Motor neuron (in vitro differentiated cells): ENCODE measurements around the gene ZMYND11. TPM values are rescaled to one million over a fixed set of nuclear protein-coding genes. Genes with fewer than 3 reads are reported as not detected.

Experiments
- ATAC-seq, 8 experiments: fragments of 200-7000 bp; cut with Tn5 transposase; replicated peaks in 6 of 8; 2 replicates each; pipeline ENCODE4 v1.8.0; 2021; ENCODE audit warnings: mild to moderate bottlenecking in 8 of 8, moderate library complexity in 8 of 8
- H3K27ac ChIP-seq, 2 donors: fragments of 250-450 bp; sonication (Bioruptor Pico); 2 replicates each; pipeline ENCODE4 v1.9.0; 2021; ENCODE audit warnings: antibody characterized with exemption in 2 of 2, mild to moderate bottlenecking in 2 of 2, moderate library complexity in 1 of 2
- H3K4me1 ChIP-seq, 2 donors: fragments of 250-450 bp; sonication (Bioruptor Pico); replicated peaks in 1 of 2; 2 replicates each; pipeline ENCODE4 v1.6.1; 2021; ENCODE audit warnings: antibody characterized with exemption in 2 of 2, mild to moderate bottlenecking in 2 of 2, moderate library complexity in 1 of 2
- H3K4me3 ChIP-seq, 5 donors: fragments of 250-450 bp; sonication (Bioruptor Pico); 2 replicates each; pipeline ENCODE4 v1.9.0; 2021; ENCODE audit warnings: antibody characterized with exemption in 5 of 5, mild to moderate bottlenecking in 5 of 5, moderate library complexity in 4 of 5
- WGBS, 10 experiments: fragments of 450-650 bp; shearing (Covaris generic); methylation state at CpG; one replicate each; pipeline ENCODE4 v1.0.0; 2022; 5-methylcytosine and 5-hydroxymethylcytosine counted together
- in situ Hi-C, 9 experiments: fragments of 400-800 bp; cut with MboI; loops; one replicate each; pipeline ENCODE4 v1.15.0; 2021; ENCODE audit warnings: low sequenced_read_pairs in 9 of 9, low pct_unique_long_range_greater_than_20kb in 2 of 9; ENCODE audit not compliant: unreplicated experiment in 9 of 9
- total RNA-seq, 8 experiments: library from RNA; unstranded; fragments of 300-600 nt; gene quantifications; 2 replicates each; pipeline versions ENCODE4 v1.2.3 to v1.2.4, GENCODE V29; 2022

Gene ZMYND11
- total RNA-seq, 8 experiments from 2014 or later, result 24.2 to 83.8 (median 36.8) TPM

DNA sequence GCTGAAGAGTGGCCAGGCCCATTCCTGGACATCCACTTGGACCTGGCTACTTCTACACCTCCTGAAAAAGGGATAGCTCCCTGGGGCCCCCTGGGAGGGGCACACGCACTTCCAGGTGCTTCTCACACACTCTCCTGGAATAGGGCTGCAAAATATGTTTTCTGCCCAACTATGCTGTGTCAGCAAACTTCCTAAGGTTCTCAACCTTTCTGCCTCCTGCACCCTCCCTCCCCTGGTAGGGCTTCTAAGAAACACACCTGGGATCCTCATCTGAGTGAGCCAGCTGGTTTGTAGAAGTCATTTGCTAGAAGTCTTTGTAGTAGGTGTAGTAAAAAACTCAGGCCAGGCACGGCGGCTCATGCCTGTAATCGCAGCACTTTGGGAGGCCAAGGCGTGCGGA is 136.5 kb downstream of the ZMYND11 start:
- 40 to 100% (median 100%) methylated on average over 1 to 5 of the region's 6 CpGs; no CpG with 5 or more reads in 6 of the 10 experiments for WGBS, 10 experiments
- in situ Hi-C loops, result no loop called here
- Histone ChIP-seq H3K27ac (no peak overlapping the region), H3K4me1 (peaks cover 9 to 13% of the 10 kb centered on the region in 2 donors), H3K4me3 (no peak overlapping the region)
- ATAC-seq, result no peak

DNA sequence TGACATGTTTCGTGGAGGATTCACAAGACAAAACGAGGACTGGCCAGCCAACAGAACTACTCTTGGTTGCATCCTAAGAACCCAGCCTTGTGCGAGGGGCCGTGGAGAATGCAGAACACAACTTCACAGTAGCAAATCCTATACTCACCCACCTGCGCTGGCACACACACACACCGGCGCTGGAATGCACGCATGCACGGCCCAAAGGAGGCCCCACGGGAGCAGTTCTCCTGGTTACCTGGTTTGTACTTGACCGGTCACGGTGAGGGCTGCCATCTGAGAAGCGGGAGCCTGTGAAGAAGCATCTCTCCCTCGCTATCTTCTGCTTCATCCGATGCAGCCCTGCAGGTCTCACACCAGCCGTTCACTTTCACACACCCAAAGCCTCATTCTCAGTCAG is 137.8 kb downstream of the ZMYND11 start:
- Histone ChIP-seq H3K4me1 (peaks cover 9 to 13% of the 10 kb centered on the region in 2 donors), H3K4me3 (no peak overlapping the region), H3K27ac (no peak overlapping the region)
- WGBS, 10 experiments, result 83 to 100% (median 95%) methylated on average over 1 to 11 of the region's 16 CpGs; no CpG with 5 or more reads in 4 of the 10 experiments
- ATAC-seq, result no peak
- in situ Hi-C loops, result no loop called here

DNA sequence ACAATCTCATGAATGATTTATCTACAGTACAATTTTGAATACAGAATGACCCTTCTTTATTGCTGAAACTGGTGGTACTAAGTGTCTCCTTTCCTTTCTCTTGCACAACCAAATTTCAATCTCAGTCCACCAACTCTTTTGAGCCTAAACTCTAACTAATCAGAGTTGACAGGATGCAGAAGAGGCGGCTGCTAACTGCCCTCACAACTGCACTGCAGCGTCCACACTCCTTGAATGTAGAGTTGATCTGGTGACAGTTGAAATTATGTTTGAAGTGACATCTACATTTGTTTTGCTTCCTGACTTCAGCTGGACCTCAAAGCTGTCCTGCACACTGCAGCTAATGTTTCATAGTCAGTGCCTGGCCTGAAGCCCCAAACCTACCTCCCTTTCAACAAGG is 139.6 kb downstream of the ZMYND11 start:
- 57 to 100% (median 80%) methylated on average over 1 to 2 of the region's 2 CpGs; no CpG with 5 or more reads in 5 of the 10 experiments for WGBS, 10 experiments
- Histone ChIP-seq H3K27ac (no peak overlapping the region), H3K4me1 (peaks cover 9 to 13% of the 10 kb centered on the region in 2 donors), H3K4me3 (no peak overlapping the region)
- peak in 2 of 8 experiments; percentile 8 to 38 for ATAC-seq
- in situ Hi-C loops, result no loop called here

DNA sequence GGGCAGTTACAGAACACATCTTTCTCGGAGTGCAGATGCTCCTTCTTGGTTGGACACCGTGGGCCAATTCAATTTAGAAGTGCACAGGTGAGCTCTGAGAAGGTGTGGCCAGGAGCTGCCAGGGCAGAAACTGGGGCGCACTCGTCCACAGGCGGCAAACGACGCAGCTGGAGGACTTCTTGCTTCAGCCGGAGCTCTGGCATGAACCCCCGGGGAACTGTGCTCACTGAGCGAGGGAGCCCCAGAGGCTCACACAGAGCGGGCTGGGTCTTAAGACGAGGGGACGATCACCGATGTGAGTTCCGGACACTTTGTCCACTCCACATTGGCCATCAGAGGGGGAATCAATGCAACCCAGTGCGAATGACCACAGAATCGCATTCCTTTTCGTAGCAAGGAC is 140.4 kb downstream of the ZMYND11 start:
- H3K27ac ChIP-seq, result no peak overlapping the region
- in situ Hi-C loops, result no loop called here
- no peak overlapping the region for H3K4me3 ChIP-seq
- 50 to 100% (median 88%) methylated on average over 1 to 8 of the region's 18 CpGs; no CpG with 5 or more reads in 4 of the 10 experiments for WGBS, 10 experiments
- H3K4me1 ChIP-seq, result peaks cover 9 to 13% of the 10 kb centered on the region in 2 donors
- ATAC-seq, result no peak

DNA sequence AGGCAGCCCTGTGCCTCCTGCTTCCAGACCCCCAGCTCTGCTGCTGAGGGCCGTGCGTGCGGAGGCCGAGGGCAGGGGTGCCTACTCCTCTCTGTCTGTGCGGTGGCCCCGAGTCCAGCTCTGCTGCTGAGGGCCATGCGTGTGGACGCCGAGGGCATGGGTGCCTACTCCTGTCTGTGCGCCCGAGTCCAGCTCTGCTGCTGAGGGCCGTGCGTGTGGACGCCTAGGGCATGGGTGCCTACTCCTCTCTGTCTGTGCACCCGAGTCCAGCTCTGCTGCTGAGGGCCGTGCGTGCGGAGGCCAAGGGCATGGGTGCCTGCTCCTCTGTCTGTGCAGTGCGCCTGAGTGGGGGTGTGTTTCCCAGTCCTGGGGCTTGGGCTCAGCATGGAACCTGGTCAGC is 142.7 kb downstream of the ZMYND11 start:
- WGBS, 10 experiments, result 83 to 100% (median 94%) methylated on average over 1 to 9 of the region's 19 CpGs; no CpG with 5 or more reads in 5 of the 10 experiments
- peak in 3 of 8 experiments; percentile 9 to 27 (median 24) for ATAC-seq
- Histone ChIP-seq H3K4me1 (peaks cover 9 to 13% of the 10 kb centered on the region in 2 donors), H3K27ac (no peak overlapping the region), H3K4me3 (no peak overlapping the region)
- in situ Hi-C loops, result no loop called here

DNA sequence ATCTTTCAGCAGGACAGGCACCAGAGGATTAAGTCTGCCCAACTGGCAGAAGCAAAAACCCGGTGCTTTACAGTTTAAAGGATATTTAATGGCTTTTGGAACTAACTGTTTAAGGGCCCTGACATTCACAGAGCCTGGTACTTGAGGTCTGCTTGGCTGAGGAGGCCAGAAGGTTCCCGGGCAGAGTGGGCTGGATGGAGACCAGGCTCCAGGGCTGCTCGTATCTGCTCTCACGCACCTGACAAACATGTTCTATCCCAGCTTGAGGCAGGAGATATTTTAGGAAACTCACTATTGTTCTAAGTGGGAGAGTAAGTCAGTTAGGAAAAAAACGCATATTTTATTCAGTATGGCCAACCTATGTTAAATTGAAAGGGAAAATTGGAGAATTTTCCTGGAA is 143.5 kb downstream of the ZMYND11 start:
- ATAC-seq, result no peak
- WGBS, 10 experiments, result 33 to 100% (median 90%) methylated on average over 1 to 4 of the region's 5 CpGs
- Histone ChIP-seq H3K4me3 (no peak overlapping the region), H3K27ac (no peak overlapping the region), H3K4me1 (peaks cover 9 to 13% of the 10 kb centered on the region in 2 donors)
- in situ Hi-C loops, result no loop called here

DNA sequence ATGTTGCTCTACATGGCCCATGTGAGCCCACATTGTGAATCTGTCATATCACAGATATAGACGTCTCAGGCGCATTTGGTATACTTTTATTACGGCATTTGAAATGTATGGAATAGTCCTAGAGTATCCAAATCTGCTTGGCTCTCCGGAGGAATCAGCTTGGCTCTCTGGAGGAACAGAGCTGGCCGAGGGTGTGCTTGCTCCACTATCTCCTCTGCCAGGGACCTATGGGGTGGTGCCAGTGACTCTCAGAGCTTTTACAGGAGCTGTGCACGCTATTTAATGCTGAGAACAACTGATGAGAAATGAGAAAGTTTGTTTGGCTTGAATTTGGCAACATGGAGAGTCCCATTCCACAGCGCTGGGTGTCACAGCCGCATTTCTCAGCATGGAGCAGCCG is 144.0 kb downstream of the ZMYND11 start:
- no peak for ATAC-seq
- WGBS, 10 experiments, result 74 to 100% (median 87%) methylated on average over 2 to 9 of the region's 9 CpGs; no CpG with 5 or more reads in 2 of the 10 experiments
- no peak overlapping the region for H3K27ac ChIP-seq
- in situ Hi-C loops, result no loop called here
- peaks cover 9 to 12% of the 10 kb centered on the region in 2 donors for H3K4me1 ChIP-seq
- H3K4me3 ChIP-seq, result no peak overlapping the region

DNA sequence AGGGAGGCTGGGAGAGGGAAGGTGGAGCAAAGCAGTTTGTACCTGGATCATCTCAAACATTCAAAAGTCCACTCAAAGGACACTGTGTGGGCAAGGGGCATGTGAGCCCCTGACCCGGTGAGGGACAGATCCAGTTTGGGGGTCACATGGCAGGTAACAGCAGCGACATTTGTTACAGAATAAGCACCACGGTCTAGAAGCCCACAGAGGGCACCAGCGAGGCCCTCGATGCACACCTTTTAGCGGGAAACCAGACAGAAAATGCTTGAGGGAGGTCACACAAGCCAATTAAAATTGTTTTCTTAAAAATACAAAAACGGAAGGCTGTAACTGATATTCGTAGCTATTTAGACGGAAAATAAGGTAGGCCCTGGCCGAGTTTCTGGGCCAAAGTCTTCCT is 144.4 kb downstream of the ZMYND11 start:
- WGBS, 10 experiments, result 40 to 100% (median 87%) methylated on average over 1 to 10 of the region's 10 CpGs
- no peak for ATAC-seq
- Histone ChIP-seq H3K4me3 (no peak overlapping the region), H3K4me1 (peaks cover 8 to 9% of the 10 kb centered on the region in 2 donors), H3K27ac (no peak overlapping the region)
- in situ Hi-C loops, result no loop called here

DNA sequence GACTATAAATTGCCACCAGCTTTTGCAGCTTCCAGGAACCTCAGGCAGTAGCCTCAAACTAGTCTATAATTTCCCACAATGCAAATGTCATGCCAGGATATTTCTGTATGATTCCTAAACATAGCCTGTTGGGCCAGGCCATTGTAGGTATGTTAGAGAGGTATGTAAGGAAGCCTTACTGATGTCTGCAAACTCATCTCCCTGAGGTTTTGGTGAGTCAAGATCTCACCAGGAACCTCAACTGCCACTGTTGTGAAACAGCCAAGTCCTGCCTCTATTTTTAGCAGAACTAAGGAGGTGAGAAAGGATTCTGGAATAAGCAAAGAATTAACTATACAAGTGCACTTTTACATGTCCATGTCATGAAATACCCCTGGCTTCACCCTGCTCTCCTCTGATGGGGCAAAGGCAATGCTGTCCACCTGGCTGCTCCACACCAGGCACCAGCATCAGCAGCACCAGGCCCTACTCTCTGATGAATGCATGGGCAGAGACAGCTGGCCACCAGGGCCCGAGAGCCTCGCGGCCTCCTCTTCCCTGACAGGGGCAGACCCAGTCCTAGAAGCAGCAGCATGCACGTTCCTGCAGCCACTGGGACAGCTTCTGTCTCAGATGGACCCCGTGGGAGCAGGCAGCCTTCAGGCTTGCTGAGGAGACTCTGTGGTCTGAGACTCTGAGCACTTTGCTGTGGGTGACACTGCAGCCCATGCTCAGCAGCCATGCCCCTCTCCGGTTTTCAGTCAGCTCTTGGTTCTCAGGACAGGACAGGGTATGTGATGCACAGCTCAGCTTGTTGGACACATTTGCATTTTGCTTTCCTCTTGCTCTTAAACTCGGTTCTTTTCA is 147.3 kb downstream of the ZMYND11 start:
- H3K4me1 ChIP-seq, result no peaks in the 10 kb centered on the region
- ATAC-seq, result no peak
- in situ Hi-C loops, result no loop called here
- no peak overlapping the region for H3K27ac ChIP-seq
- no peak overlapping the region for H3K4me3 ChIP-seq
- 70 to 100% (median 100%) methylated on average over 1 to 6 of the region's 7 CpGs; no CpG with 5 or more reads in 5 of the 10 experiments for WGBS, 10 experiments

DNA sequence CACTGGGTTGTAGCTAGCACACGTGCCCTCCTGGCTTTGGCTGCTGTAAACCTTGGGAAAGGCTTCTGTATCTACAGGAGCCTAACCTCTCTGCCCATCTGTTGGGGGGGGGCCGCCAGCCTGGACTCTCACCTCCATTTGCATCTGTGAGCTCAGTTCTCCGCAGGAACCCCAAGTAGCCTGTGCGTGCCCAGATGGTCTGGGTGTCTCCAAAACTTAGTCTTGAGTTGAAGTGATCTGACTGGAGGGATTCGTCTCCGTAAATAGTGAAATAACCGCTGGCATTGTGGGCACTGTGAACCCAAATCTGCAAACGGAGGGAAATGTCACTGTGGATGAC is 147.9 kb downstream of the ZMYND11 start:
- ATAC-seq, result no peak
- 85 to 100% (median 100%) methylated on average over 2 to 7 of the region's 8 CpGs; no CpG with 5 or more reads in 5 of the 10 experiments for WGBS, 10 experiments
- Histone ChIP-seq H3K27ac (no peak overlapping the region), H3K4me1 (no peaks in the 10 kb centered on the region), H3K4me3 (no peak overlapping the region)
- in situ Hi-C loops, result no loop called here

DNA sequence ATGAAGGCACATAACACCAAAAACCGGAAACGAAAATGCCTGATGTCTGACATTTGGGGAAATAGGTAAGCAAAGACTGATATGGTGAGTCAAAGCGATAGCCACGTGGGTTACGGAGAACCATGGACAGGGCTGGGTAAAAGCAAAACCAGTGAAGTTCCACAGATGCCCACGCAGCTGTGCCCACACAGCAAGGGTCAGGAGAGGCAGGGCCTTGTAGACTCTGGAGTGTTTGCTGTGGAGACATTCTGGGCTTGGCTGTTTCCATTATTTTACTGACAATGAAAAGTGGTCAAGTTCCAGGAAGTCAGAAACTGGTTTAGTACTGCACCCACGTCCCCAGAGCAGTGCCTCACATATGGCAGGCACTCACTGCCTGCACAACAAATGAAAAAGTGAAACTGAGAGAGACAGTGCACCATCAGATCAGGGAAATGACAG is 148.7 kb downstream of the ZMYND11 start:
- Histone ChIP-seq H3K4me3 (no peak overlapping the region), H3K4me1 (no peaks in the 10 kb centered on the region), H3K27ac (no peak overlapping the region)
- WGBS, 10 experiments, result 73 to 100% (median 92%) methylated on average over 1 to 7 of the region's 7 CpGs; no CpG with 5 or more reads in 2 of the 10 experiments
- ATAC-seq, result peak in 1 of 8 experiments; percentile 24
- in situ Hi-C loops, result no loop called here

DNA sequence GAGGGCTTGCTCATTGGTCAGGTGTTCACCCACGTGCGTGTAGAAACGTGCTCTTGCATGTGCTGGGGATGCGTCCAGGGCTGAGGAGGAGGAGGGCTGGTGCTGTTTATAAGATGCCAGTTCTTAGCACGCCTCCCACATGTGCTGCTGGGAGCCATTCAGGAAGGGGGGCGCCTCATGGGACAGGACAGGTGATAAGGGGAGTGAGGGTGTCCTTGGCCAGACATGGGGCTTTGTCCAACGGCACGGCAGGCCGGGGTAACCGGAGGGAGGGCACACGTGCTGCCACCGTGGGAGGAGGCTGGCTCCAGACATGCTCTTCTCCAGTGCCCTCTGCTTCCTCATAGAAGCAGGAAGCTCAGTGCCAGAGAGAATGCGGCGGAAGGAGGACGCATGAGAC is 150.0 kb downstream of the ZMYND11 start:
- no peak overlapping the region for H3K27ac ChIP-seq
- no peak for ATAC-seq
- in situ Hi-C loops, result no loop called here
- H3K4me1 ChIP-seq, result no peaks in the 10 kb centered on the region
- WGBS, 10 experiments, result 90 to 97% (median 94%) methylated on average over 2 to 6 of the region's 15 CpGs; no CpG with 5 or more reads in 5 of the 10 experiments
- no peak overlapping the region for H3K4me3 ChIP-seq

DNA sequence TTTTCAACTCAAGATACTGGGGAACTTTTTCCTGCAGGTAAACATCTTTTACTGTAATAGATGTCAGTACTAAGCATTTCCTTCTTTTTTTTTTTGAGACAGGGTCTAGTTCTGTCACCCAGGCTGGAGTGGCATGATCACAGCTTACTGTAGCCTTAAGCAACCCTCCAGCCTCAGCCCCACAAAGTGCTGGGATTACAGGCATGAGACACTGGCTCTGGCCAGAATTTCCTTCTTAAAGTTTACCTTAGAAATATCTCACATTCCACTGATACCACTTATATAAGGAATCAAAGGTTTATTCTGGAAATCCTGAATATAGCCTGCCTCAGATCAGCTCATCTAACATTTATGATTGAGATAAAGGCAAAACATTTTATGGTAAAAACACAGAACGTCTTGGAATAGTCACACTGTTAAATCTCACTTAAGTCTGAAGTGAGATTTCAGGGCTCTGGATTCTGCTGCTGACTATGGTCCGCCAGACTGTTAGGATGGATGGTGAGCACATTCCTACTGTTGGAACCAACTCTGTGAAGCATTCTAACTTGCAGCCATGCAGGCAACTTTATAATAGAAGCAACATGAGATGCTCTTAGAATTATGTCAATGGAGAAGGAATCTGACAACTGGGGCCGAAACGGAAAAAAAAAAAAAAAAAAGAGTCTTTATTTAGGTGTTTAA is 151.9 kb downstream of the ZMYND11 start:
- H3K4me1 ChIP-seq, result no peaks in the 10 kb centered on the region
- ATAC-seq, result no peak
- no peak overlapping the region for H3K27ac ChIP-seq
- 20 to 100% (median 88%) methylated on average over 1 to 4 of the region's 4 CpGs for WGBS, 10 experiments
- in situ Hi-C loops, result no loop called here
- H3K4me3 ChIP-seq, result no peak overlapping the region
